Hematopoietic multipotent progenitor cell treated with erythropoietin and hydrocortisone succinate and interleukin-3 and kit ligand, for 6 days (in vitro differentiated cells): ENCODE data around the gene PEPD.

ENCODE experiments used
- DNase-seq: peaks from one replicate; pipeline ENCODE4 v3.0.0-alpha.2; 2015

Gene PEPD

GRCh38 chr19:33471111-33471996 is 50.2 kb downstream of the PEPD start:
- DNase-seq = no peak

GRCh38 chr19:33470686-33471085 is 50.9 kb downstream of the PEPD start:
- no peak for DNase-seq

DNA sequence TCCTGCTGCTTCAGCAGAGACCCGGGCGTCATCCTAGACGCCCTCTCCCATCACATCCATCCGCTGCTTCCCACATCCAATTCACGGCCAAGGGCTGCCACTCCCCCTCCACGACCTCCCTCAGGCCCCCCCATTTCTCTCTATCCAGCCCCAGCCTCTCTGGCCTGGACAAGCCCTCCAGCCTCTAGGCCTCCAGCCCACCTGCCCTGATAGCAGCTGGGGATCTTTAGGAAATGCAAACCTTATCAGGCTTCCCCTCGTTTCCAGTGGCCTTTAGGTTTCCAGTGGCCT is 51.6 kb downstream of the PEPD start:
- no peak for DNase-seq

DNA sequence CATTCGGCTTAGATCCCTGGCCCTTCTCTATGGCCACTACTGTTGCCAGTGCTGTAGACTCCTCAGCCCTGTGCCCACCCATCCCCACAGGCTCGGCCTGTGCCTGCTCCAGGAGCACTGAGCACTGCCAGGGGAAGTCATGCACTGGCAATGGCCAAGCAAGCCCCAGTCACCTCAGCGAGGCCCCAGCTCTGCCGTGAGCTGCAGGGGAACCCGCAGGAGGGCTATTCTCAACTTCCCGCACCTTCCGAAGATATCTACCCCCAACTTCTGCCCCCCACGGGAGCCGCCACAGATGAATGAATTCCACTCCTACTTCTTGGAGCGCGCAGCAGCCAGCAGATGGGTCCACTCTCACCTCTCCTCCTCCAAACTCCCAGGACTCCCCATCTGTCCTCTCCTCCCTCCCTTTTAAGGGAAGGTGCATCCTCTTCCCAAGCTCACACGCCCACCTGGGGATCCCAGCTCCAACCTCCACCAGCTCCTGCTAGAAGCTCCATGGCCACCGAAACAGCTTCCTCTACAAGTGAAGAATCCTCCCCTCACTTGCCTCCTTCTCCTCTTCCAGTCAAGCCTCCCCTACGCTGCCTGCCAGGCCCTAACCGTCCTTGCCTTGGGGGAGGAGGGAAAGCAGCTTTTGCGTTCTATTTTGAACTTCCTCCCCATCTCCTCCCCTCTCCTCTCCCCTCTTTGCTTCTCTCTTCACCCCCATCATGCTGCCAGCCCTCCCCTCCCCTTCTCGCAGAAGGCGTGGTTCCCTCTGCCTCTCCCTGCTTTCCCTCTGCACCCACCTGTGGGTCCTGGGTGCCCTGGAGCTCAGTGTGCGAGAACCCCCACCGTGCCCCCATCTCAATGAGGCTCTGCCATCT is 52.2 kb downstream of the PEPD start:
- DNase-seq = no peak

GRCh38 chr19:33468361-33469170 is 53.0 kb downstream of the PEPD start:
- no peak for DNase-seq

GRCh38 chr19:33467851-33468250 is 53.7 kb downstream of the PEPD start:
- DNase-seq = no peak

- DNase-seq = no peak
These were observed 55.8 kb downstream of the PEPD start for GRCh38 chr19:33465834-33466233.

- DNase-seq = no peak
These were observed 56.2 kb downstream of the PEPD start for GRCh38 chr19:33465371-33465770.

GRCh38 chr19:33464733-33465115 is 56.9 kb downstream of the PEPD start:
- no peak for DNase-seq

DNA sequence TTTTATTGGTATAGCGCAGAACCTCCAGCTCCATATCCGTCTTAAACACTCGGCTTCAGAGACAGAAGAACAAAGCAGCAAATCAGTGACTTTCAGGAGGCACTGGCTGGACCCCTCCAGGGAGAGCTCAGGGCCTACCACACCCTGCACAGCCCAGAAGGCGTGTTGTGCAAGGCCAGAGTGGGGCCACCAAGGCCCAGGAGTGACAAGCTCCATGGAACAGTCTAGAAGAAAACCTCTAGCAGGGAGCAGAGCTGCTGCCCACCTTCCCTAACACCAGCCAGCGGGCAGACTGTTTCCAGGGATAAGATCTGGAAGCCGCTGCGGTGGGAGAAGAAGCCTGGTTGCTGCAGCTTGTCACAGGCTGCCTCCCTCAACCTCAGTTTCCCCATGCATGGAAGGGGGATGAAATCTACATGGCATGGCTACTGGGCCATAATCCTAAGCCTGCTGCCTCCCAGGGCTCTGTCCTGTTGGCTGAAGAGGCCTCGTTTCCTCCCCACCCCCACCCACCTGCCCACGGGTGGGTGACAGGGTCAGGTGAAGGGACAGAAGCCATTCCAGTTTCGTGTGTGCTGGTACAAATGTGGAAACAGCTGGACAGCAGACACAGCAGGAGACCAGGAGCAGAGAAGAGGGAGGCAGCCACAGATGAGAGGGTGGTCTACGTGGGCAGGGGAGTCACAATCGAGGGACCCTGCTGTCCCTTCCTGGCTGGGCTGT is 57.4 kb downstream of the PEPD start:
- DNase-seq = no peak

DNA sequence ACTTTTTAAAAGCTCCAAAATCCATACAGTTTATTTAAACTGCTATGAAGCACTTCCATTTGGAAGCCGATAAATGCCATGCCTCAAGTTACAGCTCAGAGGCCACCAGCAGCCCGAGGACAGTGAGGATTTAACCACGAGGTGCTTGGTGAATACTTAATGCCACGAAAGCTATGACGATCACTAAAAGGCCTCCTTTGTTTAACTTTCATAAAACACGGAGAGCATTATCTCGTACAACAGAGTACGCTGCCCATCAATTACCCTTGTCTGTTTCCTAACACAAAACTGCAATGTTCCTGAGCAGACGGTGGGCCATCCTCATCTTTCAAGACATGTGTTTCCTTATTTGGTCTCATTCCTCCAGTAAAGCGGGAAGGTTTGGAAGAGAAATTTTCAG is 58.4 kb downstream of the PEPD start:
- DNase-seq = no peak

GRCh38 chr19:33462112-33462791 is 59.3 kb downstream of the PEPD start:
- DNase-seq = no peak

- no peak for DNase-seq
These were observed 60.1 kb downstream of the PEPD start for GRCh38 chr19:33461256-33462111.

DNA sequence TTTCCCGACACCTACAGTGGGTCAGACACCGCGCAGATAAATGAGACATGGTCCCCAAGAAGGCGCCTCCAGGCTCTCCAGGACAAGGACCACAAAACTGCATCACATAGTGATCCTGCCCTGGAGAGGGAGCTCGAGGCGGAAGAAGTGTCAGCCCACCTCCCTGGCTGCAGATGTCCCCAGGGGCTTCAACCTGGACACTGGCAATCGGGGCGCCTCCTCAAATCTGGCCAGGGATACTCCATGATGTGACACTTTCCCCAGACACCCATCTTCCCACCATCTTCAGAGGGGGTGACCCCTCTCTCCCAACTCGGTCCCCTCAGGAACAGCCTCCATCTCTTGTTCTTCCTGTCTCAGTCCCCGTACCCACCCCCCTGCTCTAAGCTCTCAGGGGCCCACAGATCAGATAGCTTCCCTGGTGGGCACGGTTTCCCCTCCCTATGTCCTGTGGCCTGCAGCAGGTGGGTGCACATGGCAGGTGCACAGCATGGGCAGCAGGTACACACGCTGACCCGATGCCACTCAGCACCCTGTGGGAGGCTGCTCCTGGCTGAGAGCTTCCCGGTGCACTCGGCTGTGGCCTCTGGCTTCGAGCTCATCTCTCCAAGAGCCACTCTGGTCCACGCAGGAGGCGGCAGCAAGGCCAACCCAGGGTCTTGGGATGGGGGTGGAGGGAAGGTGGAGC is 61.2 kb downstream of the PEPD start:
- DNase-seq = no peak

DNA sequence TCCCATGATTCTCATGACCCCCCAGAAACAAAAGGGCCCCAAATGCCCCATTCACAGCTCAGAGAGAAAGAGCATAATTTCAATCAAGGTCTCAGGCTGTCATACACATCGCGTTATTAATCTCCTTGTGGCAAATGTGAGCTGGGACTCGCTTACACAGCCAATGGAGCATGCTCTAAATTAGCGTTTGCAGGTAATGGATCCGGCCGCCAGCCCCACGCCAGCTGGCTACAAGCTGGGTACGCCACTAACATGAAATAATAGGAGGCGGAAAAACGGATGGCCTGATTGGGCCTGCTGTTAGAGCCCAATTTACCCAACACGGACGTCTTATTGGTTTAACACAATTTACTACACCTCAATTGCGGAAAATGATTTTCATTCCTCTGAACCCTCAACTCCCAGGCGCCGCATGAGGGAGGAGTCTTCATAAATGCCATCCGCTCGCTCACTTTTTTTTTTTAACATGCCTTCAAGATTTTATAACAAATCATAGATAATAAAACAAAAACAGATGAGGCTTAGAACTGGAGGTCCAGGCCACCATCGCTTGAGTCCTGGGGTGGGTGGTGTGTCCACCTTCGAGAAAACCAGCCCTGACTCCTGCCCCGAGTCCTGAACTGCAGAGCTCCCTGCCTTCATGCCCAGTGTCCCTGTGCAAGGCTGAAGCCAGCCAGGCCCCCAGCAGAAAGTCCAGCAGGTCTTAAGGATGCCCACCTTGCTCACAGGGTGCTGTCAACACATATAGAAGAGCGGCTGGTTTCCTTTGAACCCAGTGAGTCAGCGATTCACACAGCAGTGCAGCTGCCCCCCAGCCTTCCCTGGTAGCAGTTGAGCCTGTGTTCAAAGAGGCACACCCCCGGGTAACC is 62.1 kb downstream of the PEPD start:
- no peak for DNase-seq

GRCh38 chr19:33458807-33459206 is 62.8 kb downstream of the PEPD start:
- no peak for DNase-seq

GRCh38 chr19:33458171-33458633 is 63.4 kb downstream of the PEPD start:
- no peak for DNase-seq

DNA sequence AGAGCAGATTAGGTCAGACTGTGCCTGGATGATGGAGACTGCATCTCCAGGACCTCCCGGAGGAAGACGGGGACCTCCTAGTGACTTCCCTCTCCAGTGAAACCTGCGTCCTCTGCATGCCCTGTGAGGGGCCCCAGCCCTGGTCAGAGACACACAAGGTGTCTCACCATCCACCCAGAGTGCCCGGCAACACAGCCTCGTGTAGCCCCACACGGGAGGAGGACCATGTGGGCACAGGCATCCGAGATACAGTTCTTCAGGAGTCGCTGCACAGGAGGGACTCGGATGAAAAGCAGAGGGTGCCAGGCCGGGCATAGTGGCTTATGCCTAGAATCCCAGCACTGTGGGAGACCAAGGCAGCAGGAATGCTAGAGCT is 64.8 kb downstream of the PEPD start:
- DNase-seq = no peak

DNA sequence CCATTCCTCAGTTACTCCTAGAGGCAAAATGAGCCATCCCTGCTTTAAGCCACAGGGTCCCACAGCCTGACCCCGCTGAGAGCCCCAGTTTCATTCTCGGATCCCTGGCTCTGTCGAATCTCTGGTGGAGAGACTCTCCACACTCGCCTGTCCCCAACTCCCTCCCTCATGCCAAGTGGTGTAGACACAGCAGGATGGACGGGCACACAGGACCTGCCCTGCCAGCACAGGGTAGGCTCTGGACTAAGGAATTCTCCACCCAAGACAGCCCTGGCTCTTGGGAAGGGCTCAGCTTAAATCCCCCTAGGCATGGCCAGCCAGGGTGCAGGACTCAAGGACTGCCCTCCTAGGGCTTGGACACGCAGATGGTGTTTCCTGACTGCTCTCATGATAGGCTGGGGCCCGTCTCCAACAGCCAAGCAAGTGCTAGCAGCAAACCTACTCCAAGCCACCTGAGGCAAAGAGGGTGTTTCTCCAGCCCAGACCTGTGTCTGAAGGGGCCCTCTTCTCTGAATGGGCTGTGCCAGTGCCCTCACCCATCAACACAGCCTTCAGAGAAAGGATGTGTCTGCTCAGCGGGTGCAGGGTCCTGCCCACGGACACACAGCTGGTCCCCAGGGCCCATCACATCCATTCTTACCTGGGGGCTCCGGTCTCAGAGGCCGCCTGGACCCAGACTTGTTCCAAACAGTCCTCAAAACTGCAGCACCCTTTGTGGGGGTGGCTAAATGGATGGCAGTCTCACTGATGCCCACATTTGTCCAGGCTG is 65.3 kb downstream of the PEPD start:
- no peak for DNase-seq
